ENCODE results near the gene SPDEF. TPM values are rescaled to one million over a fixed set of nuclear protein-coding genes. Genes with fewer than 3 reads are reported as not detected.

SPDEF gene
- total RNA-seq, 2 experiments from 2014 or later, result 0.13 TPM; not detected in 1

GRCh38 chr6:34490390-34491090, 65.6 kb downstream of the SPDEF start:
- H3K27me3 Mint-ChIP-seq (ENCODE audit: low read depth), result no peaks in the 10 kb centered on the region
- H3K27ac Mint-ChIP-seq, result no peak overlapping the region
- DNase-seq, result no peak
- no peak overlapping the region for H3K4me3 Mint-ChIP-seq
- POLR2A ChIA-PET, result no interaction called here
- H3K4me1 Mint-ChIP-seq (ENCODE audit: low read depth), result peaks cover 28% of the 10 kb centered on the region
- H3K36me3 Mint-ChIP-seq (ENCODE audit: low read depth), result no peaks in the 10 kb centered on the region
- H3K9me3 Mint-ChIP-seq (ENCODE audit: insufficient read depth), result no peaks in the 10 kb centered on the region
- CTCF ChIA-PET, result no interaction called here
- no peak for ATAC-seq

GRCh38 chr6:34489207-34489805, 66.8 kb downstream of the SPDEF start:
- H3K27ac Mint-ChIP-seq, result no peak overlapping the region
- no peaks in the 10 kb centered on the region for H3K9me3 Mint-ChIP-seq (ENCODE audit: insufficient read depth)
- ATAC-seq, result no peak
- no peak for DNase-seq
- H3K27me3 Mint-ChIP-seq (ENCODE audit: low read depth), result no peaks in the 10 kb centered on the region
- H3K4me1 Mint-ChIP-seq (ENCODE audit: low read depth), result peaks cover 41% of the 10 kb centered on the region
- H3K36me3 Mint-ChIP-seq (ENCODE audit: low read depth), result no peaks in the 10 kb centered on the region
- ChIA-PET CTCF (interaction anchor here (1.1 kb wide), 1 partner anchor 120 kb away, joined by 3 read pairs; no protein-coding TSS in a partner anchor), POLR2A (no interaction called here)
- no peak overlapping the region for H3K4me3 Mint-ChIP-seq

Other genes with a start within 250 kb of the SPDEF start
- gene NUDT3, start 163.7 kb downstream of the SPDEF start, total RNA-seq, result 10 to 100 TPM; 13.1 to 13.8 TPM
- 1,000 to 10,000 TPM; 1,272 to 1,289 TPM for gene RPS10, start 130.3 kb downstream of the SPDEF start, total RNA-seq
- 1 to 10 TPM; 1.4 to 1.9 TPM for gene PACSIN1, start 90.3 kb downstream of the SPDEF start, total RNA-seq
- 10 to 100 TPM; 57.4 to 58.8 TPM for gene ILRUN, start 140.4 kb upstream of the SPDEF start, total RNA-seq
- 100 to 1,000 TPM; 130 to 145 TPM for gene SNRPC, start 201.2 kb upstream of the SPDEF start, total RNA-seq
- 10 to 100 TPM; 11.8 to 11.9 TPM for gene BLTP3A, start 235.8 kb upstream of the SPDEF start, total RNA-seq

Measured in activated CD8-positive, alpha-beta T cell treated with anti-CD3 and anti-CD28 coated beads, Interleukin-2, amount 10 ng/mL, durations not matched to agents 7 days and 5 days (primary cell).